ENCODE results near the gene NAA15. TPM values are rescaled to one million over a fixed set of nuclear protein-coding genes. Genes with fewer than 3 reads are reported as not detected.

The NAA15 gene
- total and polyA plus RNA-seq, 2 of the 8 experiments (the other 6 are each of a cell fraction or from before 2014, with no cell fraction given) = 9.7 to 124 TPM

GRCh38 chr4:139392797-139393196, 91.5 kb downstream of the NAA15 start:
- no peak for DNase-seq (ENCODE audit: low read depth in 1 of 2, low spot score in 2 of 2)
- no peak for TF ChIP-seq RAD21 (IDR thresholded peaks at IDR 0.05 in 1 of 2, conservative IDR thresholded peaks at IDR 0.05 in 1 of 2; ENCODE audit: low read depth in 2 of 2, low read length in 2 of 2)
- no peak for TF ChIP-seq POLR2A (IDR thresholded peaks at IDR 0.05; ENCODE audit: control extremely low read depth in 1 of 2, low read depth in 2 of 2, low read length in 2 of 2)
- no peak for TF ChIP-seq HDAC6 (IDR thresholded peaks at IDR 0.05; ENCODE audit: low read depth, low read length)
- TF ChIP-seq GTF2F1 (IDR thresholded peaks at IDR 0.05; ENCODE audit: borderline replicate concordance, low read depth, low read length) = no peak
- TF ChIP-seq TEAD4 (IDR thresholded peaks at IDR 0.05; ENCODE audit: low read depth, low read length) = no peak
- no peak for TF ChIP-seq CTCF (IDR thresholded peaks at IDR 0.05; ENCODE audit: control extremely low read depth in 1 of 3, insufficient read depth in 1 of 3, low read depth in 1 of 3, low read length in 3 of 3)
- no peak for TF ChIP-seq SIRT6 (IDR thresholded peaks at IDR 0.05; ENCODE audit: low read length)
- no peak for TF ChIP-seq SRF (IDR thresholded peaks at IDR 0.05; ENCODE audit: low read depth, low read length)
- no peak for TF ChIP-seq NRF1 (IDR thresholded peaks at IDR 0.05; ENCODE audit: low read depth, low read length)
- no peak for TF ChIP-seq POU5F1 (IDR thresholded peaks at IDR 0.05; ENCODE audit: low read depth, low read length)
- TF ChIP-seq TAF7 (optimal IDR thresholded peaks at IDR 0.05; ENCODE audit: borderline replicate concordance, low read depth, low read length) = no peak
- no peak overlapping the region for H4K5ac ChIP-seq (ENCODE audit: insufficient read length, low read depth, low read length)

More at GRCh38 chr4:139392797-139393196, 91.5 kb downstream of the NAA15 start:
- H3K79me1 ChIP-seq (ENCODE audit: low read depth, low read length) = no peaks in the 10 kb centered on the region
- H3K56ac ChIP-seq (replicated peaks; ENCODE audit: insufficient read length, low read depth, low read length) = no peak overlapping the region
- no peak overlapping the region for H2BK5ac ChIP-seq (ENCODE audit: low read depth, low read length)
- no peak overlapping the region for H2AFZ ChIP-seq (ENCODE audit: low read length)
- no peak for FAIRE-seq
- peaks cover 0 to 44% (median 12%) of the 10 kb centered on the region in 4 experiments; a peak in 6 of 8 replicates for H3K36me3 ChIP-seq (ENCODE audit: control insufficient read depth in 2 of 4, insufficient read depth in 4 of 4, low read length in 3 of 4)
- H2BK15ac ChIP-seq (ENCODE audit: low read length) = no peak overlapping the region
- H3K9ac ChIP-seq (replicated peaks in 1 of 4; ENCODE audit: extremely low read depth in 1 of 4, low read depth in 3 of 4, low read length in 3 of 4) = no peak overlapping the region
- H3K4me1 ChIP-seq (replicated peaks in 1 of 4; ENCODE audit: control insufficient read depth in 3 of 4, insufficient read depth in 4 of 4, low read length in 3 of 4) = no peaks in the 10 kb centered on the region
- H3K14ac ChIP-seq (ENCODE audit: insufficient read length) = no peak overlapping the region
- no peak overlapping the region for H3K27ac ChIP-seq (ENCODE audit: low read depth, low read length)
- no peak overlapping the region for H4K8ac ChIP-seq (ENCODE audit: extremely low read depth, insufficient read depth, low read length)
- no peak overlapping the region for H4K91ac ChIP-seq (replicated peaks; ENCODE audit: insufficient read length, low read length)
- no peaks in the 10 kb centered on the region for H3K9me3 ChIP-seq (ENCODE audit: insufficient read depth in 2 of 2, low read depth in 1 of 2, low read length in 1 of 2)
- no peak overlapping the region for H2BK120ac ChIP-seq (replicated peaks; ENCODE audit: low read depth, low read length)
- no peaks in the 10 kb centered on the region for H3K23me2 ChIP-seq (ENCODE audit: low read depth, low read length)
- no peaks in the 10 kb centered on the region for H3K79me2 ChIP-seq (ENCODE audit: control insufficient read depth in 1 of 2, insufficient read depth in 2 of 2, low read length in 2 of 2)
- POLR2A ChIA-PET (ENCODE audit: partially characterized antibody) = no interaction called here
- CTCF ChIA-PET (ENCODE audit: partially characterized antibody) = no interaction called here
- H3K27me3 ChIP-seq (replicated peaks in 1 of 4; ENCODE audit: control insufficient read depth in 3 of 4, extremely low read depth in 1 of 4, insufficient read depth in 3 of 4, low read length in 3 of 4) = no peaks in the 10 kb centered on the region
- no peak overlapping the region for H2BK20ac ChIP-seq (ENCODE audit: low read length)
- H3K4me2 ChIP-seq (ENCODE audit: insufficient read depth in 1 of 2, low read depth in 2 of 2, low read length in 2 of 2) = no peak overlapping the region
- WGBS, 2 experiments (ENCODE audit: extremely low coverage in 1 of 2, insufficient coverage in 1 of 2, insufficient read length in 1 of 2, insufficient replicate concordance in 2 of 2, low coverage in 1 of 2, low lambda C conversion rate in 2 of 2, missing lambda C conversion rate in 1 of 2) = 89% methylated on average over 4 of the region's 4 CpGs; no CpG with 5 or more reads in 1 of the 2 experiments
- H2BK12ac ChIP-seq (ENCODE audit: low read depth, low read length) = no peak overlapping the region
- H3K4me3 ChIP-seq (ENCODE audit: extremely low read depth in 1 of 4, insufficient read depth in 2 of 4, low read depth in 3 of 4, low read length in 4 of 4) = no peak overlapping the region
- no peak overlapping the region for H3K4ac ChIP-seq (replicated peaks; ENCODE audit: insufficient read length, low read depth, low read length)
- H2AK5ac ChIP-seq (ENCODE audit: low read depth, low read length) = no peak overlapping the region
- no peak overlapping the region for H3K23ac ChIP-seq (ENCODE audit: insufficient read length)
- no peaks in the 10 kb centered on the region for H4K20me1 ChIP-seq (replicated peaks in 1 of 2; ENCODE audit: control insufficient read depth in 1 of 2, insufficient read depth in 2 of 2, low read length in 2 of 2)
- H3K18ac ChIP-seq (ENCODE audit: extremely low read depth, low read length) = no peak overlapping the region

Data from H1 (cell line).